ENCODE measurements around the gene XK.

GRCh38 chrX:37759878-37760418, 74.4 kb downstream of the XK start:
- TF ChIP-seq TAF1 (IDR thresholded peaks at IDR 0.05; ENCODE audit: borderline replicate concordance, low read depth, low read length) (no peak), POLR2A (IDR thresholded peaks at IDR 0.05; ENCODE audit: low read depth, low read length) (no peak)

All from GM12892 (cell line).